Stimulated activated CD8-positive, alpha-beta memory T cell treated with anti-CD3 and anti-CD28 coated beads, Interleukin-12 subunit alpha, Interleukin-12 subunit beta, amount 100 ng/mL, for 1 hour (primary cell): ENCODE data around the gene ARHGAP26.
"Not testable (repeated sequence)": the region's sequence is repeated elsewhere in the genome, so short reads cannot be mapped to it uniquely, and the experiment has no call there.

ENCODE experiments used
- DNase-seq: peaks from one replicate; pipeline ENCODE4 v3.0.0-alpha.2; 2020; ENCODE audit warnings: low read depth

The ARHGAP26 gene

GRCh38 chr5:142934051-142934762, 164.0 kb downstream of the ARHGAP26 start:
- DNase-seq = no peak

DNA sequence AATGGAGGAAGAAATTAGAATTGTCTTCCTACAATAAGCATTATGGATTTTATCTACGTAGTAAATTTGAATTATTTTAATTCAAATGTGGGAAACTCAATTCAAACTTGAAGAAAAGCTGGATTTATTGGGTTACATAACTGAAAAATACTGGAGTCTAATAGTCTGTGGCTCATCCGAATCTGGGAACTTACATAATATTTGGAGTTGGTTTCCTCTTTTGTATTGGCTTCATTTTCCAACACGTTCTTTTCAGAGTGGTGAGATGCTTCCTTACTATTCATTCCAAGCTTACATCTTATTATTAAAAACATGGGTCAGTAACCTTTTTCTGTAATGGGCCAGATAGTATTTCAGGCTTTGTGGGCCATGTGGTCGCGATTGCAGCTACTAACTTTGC, 164.8 kb downstream of the ARHGAP26 start:
- DNase-seq = no peak

DNA sequence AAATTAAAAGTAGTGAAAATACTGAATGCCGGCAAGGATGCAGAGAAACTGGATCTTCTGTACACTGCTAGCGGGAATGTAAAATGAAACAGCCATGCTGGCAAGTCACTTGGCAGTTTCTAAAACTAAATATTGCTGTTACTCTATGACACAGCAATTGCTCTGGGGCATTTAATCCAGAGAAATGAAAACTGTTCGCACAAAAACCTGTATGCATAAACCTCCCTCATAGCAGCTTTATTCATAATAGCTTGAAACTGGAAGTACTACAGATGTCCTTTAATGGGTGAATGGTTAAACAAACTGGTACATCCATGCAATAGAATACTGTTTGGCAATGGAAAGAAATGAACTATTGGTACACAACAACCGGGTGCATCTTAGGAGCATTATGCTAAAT, 167.2 kb downstream of the ARHGAP26 start:
- DNase-seq = no peak

DNA sequence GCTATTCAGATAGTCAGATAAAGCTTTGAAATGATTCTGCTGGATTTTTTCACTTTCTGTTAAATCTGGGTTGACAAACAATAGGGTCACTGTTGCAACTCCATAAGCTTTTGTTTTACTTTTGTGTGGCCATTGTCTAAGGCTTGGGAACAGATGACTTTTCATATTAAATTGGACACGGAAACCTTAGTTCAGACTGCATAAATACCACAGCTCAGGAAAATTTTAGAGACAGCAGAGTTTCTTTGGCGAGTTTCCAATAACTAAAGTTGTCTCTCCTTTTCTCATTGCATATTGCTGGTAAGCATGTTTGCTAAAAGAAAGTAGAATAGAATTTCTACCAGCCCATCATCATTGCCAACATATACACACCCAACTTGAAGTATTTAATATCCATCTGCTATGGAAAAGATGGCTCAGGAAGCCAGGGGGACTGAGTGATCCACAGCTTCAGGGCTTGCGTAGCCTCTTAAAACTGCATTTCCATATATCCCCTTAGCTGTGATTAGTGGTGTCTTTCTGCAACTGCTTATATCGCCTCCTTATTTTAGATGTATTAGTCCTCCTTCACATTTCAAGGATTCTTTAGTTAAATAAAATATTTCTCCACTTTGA, 168.2 kb downstream of the ARHGAP26 start:
- no peak for DNase-seq

- no peak for DNase-seq
These were observed 168.8 kb downstream of the ARHGAP26 start for GRCh38 chr5:142939006-142939405.

- no peak for DNase-seq
These were observed 169.7 kb downstream of the ARHGAP26 start for GRCh38 chr5:142939884-142940283.

GRCh38 chr5:142941245-142941644, 171.1 kb downstream of the ARHGAP26 start:
- DNase-seq = no peak

DNA sequence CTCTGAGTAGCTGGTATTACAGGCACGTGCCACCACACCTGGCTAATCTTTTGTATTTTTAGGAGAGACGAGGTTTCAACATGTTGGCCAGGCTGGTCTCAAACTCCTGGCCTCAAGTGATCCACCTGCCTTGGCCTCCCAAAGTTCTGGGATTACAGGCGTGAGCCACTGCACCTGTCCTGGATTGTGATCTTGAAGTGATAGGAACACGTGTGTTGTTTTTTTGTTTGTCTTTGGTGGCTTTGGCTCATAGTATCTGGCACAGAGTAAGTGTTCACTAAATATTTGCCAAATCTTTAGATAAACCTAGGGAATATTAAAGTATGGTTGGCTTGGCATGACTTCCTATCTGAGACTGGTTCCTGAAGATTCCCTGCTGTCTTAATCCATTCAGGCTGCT, 172.7 kb downstream of the ARHGAP26 start:
- no peak for DNase-seq

- DNase-seq = no peak
These were observed 174.0 kb downstream of the ARHGAP26 start for GRCh38 chr5:142944140-142944539.

DNA sequence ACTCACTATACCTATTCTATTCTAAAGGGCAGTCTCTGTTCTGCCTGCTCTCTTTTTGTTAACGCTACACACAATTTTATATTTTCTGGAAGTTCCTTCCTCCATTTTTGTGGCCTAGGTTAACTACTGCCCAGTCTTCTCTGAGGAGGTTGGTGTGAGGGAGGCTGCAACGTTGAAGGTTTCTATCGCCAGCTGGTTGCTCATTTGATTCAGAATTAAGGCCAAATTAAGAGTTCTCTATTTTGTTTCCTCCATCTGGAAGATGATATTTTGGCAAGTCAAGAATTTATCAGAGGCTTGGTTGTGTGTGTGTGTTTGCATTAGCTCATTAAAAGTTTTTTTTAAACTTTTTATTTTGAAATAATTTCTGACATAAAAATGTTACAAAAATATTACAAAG, 175.1 kb downstream of the ARHGAP26 start:
- DNase-seq = no peak

DNA sequence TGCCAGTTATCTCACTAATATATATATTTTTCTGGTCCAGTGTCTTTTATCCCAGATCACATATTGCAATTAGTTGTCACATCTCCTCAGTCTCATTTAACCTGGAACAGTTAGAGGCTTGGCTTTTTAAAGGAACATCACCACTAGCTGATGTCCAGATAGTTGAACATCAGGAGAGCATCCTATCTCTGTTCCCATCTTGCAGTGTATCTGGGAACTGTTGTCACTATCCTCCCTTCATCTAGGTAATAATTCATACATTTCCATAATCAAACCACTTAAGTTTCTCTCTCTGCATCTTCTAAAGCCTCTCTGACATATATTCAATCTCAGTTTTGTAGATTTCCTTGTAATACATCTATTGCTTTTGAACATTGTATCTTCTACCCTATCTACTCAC, 175.7 kb downstream of the ARHGAP26 start:
- no peak for DNase-seq

DNA sequence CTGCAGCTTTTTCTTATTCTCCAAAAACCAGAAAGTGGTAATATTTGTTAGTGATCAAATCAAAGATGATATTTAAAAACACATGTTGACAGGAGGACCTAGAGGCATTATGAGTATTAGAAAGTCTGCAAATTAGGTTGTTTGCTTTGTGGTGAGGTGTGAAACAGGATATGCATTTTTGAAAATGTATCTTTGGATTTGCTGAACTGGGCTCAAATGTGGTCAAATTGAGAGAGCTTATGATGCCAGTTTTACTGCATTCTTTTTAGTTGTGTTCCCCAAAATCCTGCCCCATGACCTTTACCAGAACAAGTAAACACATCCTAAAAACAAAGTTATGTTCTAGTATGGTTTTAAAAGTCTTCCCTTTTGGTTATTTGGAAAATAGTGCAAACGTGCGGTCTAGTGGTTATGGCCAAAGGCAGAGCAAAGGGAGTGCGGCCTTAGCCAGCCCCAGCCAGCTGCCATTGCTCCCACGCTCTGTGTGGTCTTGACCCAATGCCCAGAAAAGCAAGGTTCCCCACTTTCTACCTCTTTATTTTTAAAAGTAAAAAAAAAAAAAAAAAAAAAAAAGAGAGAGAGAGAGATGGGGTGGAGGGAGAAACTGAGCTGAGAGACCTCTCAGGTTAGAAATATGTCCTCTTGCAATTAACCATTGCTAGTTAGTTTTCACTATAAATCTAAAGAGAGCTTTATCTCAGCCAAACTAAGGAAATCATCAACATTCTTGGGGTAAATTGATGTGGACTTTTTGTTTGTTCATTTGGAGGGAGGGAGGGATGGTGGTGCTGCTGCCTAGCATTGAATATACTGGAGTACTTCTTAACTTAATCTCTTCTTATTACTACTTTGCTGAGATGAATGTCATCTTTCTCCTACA, 176.6 kb downstream of the ARHGAP26 start:
- no peak for DNase-seq

GRCh38 chr5:142947427-142947709, 177.2 kb downstream of the ARHGAP26 start:
- DNase-seq = no peak

- DNase-seq = no peak
These were observed 182.1 kb downstream of the ARHGAP26 start for GRCh38 chr5:142952229-142952628.

DNA sequence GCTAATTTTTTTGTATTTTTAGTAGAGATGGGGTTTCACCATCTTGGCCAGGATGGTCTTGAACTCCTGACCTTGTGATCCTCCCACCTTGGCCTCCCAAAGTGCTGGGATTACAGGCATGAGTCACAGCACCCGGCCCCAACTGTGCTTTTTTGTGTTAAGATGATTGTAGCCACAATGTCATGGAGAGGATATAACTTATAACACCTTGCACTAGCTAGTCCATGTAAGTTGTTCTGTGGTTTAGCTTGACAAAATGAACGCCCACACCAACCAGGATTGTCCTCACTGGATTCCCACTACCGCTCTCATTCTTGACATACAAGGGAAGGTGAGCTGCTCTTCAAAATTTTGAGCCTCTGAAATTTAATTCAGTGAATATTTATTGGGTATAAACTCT, 182.7 kb downstream of the ARHGAP26 start:
- DNase-seq = not testable (repeated sequence)

DNA sequence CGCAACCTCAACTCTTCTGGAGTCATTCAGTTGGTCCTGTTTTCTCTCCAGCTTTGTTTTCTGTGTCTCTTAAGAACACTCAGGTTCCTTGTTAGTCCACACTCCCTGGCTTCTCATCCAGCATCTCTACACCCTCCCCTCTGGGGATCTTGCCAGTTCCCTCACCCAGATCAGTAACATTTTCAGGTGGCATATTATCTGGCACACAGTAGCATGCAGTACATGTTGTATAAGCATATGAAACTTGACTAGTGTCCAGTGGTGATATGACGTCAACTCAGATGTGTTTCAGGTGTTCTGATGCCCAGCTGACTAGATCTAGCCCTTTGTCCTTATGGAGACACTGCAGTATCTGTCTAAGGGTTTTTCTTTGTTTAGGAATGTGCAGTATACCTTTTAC, 184.3 kb downstream of the ARHGAP26 start:
- no peak for DNase-seq

DNA sequence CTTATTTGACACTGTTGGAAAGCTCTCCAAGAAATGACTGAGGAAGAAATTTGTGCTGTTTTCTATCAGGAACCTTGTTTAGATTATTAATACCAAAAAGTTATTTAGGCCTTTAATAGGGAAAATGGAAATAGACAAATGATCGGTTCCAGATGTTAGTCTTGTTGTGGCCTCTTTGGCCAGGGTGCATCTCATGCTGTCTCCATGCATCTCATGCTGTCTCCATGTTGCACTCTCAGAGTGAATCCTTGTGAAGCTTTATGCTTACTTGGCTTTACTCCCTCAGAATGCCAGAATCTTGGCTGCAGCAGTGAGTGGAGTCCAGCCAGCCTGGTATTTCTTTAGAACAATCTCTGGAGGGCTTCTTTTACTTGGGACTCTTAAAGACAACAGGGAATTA, 185.5 kb downstream of the ARHGAP26 start:
- no peak for DNase-seq

GRCh38 chr5:142957528-142957927, 187.4 kb downstream of the ARHGAP26 start:
- no peak for DNase-seq

GRCh38 chr5:142958944-142959682, 188.9 kb downstream of the ARHGAP26 start:
- DNase-seq = no peak

- no peak for DNase-seq
These were observed 189.8 kb downstream of the ARHGAP26 start for GRCh38 chr5:142959683-142960657.

DNA sequence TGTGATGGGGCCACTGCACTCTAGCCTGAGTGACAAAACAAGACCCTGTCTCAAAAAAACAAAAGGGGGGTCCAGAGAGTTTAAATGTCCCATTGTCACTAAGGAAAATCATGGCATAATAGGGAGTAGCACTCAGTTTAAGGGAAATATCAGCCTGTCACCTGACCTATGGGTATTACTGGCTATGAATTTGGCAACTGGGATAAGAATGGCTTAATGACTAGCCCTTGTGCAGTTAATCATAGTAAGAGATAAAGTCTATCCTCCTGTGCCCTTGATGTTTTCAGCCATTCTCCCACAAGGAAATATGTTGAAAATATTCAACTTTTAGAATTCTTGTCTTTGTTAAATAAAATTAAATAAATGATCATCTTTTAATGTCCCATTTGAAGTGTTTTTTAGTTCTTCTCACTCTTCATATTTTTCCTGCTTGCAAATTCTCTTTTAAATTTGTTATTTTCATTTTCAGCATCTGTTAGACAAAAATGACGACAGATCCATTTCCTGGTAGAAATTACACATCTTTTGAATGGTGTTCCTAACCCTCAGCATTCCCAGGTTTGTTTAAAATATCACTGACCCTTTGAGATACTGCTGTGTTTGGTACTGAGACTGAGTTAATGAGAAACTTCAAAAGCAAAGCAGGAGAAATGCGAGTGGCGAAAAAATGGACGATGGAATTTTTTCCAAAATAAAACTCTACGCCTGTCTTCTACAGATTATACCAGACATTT, 191.4 kb downstream of the ARHGAP26 start:
- no peak for DNase-seq
